ENCODE measurements around the gene ALDH5A1.
A peak's percentile ranks its signal among the peaks of the same experiment; 100 is the strongest.

Gene ALDH5A1

GRCh38 chr6:24564081-24564480 is 69.3 kb downstream of the ALDH5A1 start:
- no peak for FAIRE-seq
- no peak for DNase-seq (ENCODE audit: insufficient read length, low spot score)

DNA sequence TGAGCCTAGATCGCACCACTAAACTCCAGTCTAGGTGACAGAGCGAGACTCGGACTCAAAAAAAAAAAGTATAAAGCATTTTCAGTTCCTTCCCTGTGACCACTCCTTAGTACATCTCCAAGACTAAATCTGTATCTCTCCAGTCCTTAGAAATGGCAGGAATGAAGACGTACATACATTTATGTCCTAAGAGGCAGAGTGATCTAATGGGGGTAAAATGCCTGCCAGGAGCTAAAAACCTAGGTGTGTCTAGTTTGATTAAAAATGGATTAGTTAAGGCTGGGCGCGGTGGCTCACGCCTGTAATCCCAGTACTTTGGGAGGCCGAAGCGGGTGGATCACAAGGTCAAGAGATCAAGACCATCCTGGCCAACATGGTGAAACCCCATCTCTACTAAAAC is 70.4 kb downstream of the ALDH5A1 start:
- DNase-seq (ENCODE audit: insufficient read length, low spot score) (no peak), FAIRE-seq (no peak)

DNA sequence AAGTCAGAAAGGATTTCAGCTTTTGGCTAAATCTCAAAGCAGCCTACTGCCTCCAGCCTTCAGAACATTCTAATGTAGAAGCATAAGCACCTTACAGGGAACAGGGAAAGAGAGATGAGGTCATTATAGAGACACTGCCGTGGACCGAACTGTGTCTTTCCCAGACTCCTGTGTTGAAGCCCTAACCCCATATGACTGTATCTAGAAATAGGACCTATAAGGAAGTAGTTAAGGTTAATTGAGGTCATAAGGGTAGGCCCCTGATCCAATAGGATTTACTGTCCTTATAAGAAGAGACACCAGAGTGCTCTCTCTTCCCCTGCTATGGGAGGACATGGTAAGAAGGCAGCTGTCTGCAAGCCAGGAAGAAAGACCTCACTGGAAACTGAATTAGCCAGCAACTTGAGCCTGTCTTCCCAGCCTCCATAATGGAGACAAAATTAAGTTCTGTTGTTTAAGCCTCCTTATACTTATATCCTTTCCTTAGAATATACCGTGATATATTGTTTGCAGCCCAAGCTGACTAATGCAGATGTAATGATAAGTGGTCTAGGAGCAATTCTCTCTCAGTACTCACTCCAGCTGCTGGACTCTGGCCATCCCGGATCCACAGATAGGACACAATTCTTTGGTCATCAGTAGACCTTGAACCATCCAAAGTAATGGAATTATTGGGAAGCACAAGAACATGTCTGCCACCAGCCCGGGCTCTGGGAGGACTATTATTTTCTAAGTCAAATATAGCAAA is 71.4 kb downstream of the ALDH5A1 start:
- FAIRE-seq (no peak), DNase-seq (ENCODE audit: insufficient read length, low spot score) (no peak)

- FAIRE-seq = no peak
- DNase-seq (ENCODE audit: insufficient read length, low spot score) = no peak
Observed at GRCh38 chr6:24568683-24569082, 73.9 kb downstream of the ALDH5A1 start.

- DNase-seq (ENCODE audit: insufficient read length, low spot score) (no peak), FAIRE-seq (no peak)
Observed at GRCh38 chr6:24569811-24570210, 75.0 kb downstream of the ALDH5A1 start.

DNA sequence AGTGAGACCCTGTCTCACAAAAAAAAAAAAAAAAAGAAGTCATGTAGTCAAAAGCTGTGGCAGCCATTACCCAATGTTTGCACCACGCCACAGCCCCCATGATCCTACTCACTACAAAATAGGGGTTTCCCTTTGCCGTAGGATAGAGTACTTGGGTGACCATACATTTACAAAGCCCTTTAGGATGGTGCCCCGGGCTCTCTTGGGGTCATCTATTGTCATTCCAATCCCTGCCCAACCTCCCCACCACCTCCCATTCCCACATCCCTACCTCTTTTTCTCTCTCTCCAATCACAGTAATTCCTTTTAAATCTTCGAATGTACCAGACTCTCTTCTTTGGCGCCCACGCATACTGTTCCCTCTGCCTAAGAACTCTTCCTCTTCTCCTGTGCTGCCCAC is 76.6 kb downstream of the ALDH5A1 start:
- FAIRE-seq (no peak), DNase-seq (ENCODE audit: insufficient read length, low spot score) (no peak)

- FAIRE-seq (peak; percentile 95), DNase-seq (ENCODE audit: insufficient read length, low spot score) (peak; percentile 19)
Observed at GRCh38 chr6:24574809-24575208, 80.0 kb downstream of the ALDH5A1 start.

DNA sequence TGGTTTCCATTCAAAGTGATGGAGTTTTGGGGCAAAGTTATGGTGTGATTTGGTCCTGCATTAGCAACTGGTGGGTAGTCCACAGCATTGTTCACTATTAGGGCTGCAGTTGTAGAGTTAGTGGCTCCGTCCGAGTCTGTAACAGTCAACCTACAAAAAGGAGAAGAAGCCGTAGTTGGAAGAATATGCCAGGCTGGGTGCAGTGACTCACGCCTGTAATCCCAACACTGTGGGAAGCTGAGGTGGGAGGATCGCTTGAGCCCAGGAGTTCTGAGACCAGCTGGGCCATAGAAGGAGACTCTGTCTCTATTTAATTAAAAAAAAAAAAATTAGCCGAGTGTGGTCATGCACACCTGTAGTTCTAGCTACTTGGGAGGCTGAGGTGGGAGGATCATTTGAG is 81.7 kb downstream of the ALDH5A1 start:
- FAIRE-seq (no peak), DNase-seq (ENCODE audit: insufficient read length, low spot score) (no peak)

DNA sequence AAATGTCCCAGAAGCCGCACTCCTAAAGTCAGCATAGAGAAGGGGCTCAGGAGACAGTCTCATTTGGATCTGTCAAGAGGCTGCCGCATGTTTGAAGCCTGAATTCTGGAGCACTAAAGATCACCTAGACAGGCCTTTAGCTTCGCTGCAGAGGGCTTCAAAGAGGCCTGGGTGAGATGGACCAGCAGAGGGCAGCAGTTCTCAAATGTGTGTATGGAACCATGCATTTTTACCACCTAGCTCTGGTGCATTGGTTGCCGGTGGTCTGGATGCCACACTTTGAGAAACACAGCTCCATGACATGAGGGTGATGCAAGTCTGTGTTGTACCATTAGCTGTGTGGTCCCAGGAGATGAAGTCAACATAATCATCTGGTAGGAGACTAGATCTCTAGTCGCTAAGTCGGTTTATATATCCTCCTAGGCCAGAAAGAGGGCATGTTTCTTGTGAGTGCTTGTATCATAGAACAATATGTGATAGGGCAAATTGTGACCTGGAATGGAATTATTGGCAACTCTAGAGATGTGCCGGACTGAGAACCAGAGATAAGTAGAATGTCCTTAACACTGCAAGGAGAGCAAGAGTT is 86.4 kb downstream of the ALDH5A1 start:
- FAIRE-seq (peak; percentile 92), DNase-seq (ENCODE audit: insufficient read length, low spot score) (peak; percentile 15)

- FAIRE-seq = peak; percentile 92
- DNase-seq (ENCODE audit: insufficient read length, low spot score) = peak; percentile 14
Observed at GRCh38 chr6:24583463-24584381, 89.0 kb downstream of the ALDH5A1 start.

DNA sequence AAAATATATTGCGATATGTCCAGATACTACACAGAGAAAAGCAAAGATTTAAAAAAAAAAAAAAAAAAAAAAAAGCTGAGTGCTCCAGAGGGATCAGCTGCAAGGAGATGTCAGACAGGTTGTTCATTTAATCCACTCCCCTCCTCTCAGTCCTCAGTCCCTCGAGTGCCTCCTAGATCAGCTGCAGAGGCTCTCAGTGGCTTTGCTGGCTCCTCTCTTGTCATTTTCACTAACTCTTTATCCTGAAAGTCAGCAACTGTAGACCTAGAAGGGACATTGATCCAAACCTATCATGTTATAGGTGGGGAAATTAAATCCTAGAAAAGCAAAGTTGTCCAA is 89.6 kb downstream of the ALDH5A1 start:
- no peak for FAIRE-seq
- no peak for DNase-seq (ENCODE audit: insufficient read length, low spot score)

Measured in GM19239 (cell line).